Ishikawa (cell line): ENCODE results near the gene DNAL4.

ENCODE experiments used
- CEBPB ChIP-seq: IDR thresholded peaks from 2 replicates; pipeline ENCODE4 v1.6.1; 2012
- CREB1 ChIP-seq: IDR thresholded peaks from 2 replicates; pipeline ENCODE4 v1.6.1; 2012; ENCODE audit warnings: low read depth
- EGR1 ChIP-seq: IDR thresholded peaks from 2 replicates; pipeline ENCODE4 v1.6.1; 2012
- EP300 ChIP-seq: IDR thresholded peaks from 2 replicates; pipeline ENCODE4 v1.6.1; 2012; ENCODE audit warnings: borderline replicate concordance
- FOXM1 ChIP-seq: IDR thresholded peaks from 2 replicates; pipeline ENCODE4 v1.6.1; 2012; ENCODE audit warnings: low read depth, borderline replicate concordance
- NFIC ChIP-seq: IDR thresholded peaks from 2 replicates; pipeline ENCODE4 v1.6.1; 2012
- RAD21 ChIP-seq: IDR thresholded peaks from 2 replicates; pipeline ENCODE4 v1.6.1; 2012; ENCODE audit warnings: low read depth
- TAF1 ChIP-seq: IDR thresholded peaks from 2 replicates; pipeline ENCODE4 v1.6.1; 2012; ENCODE audit warnings: low read depth, mild to moderate bottlenecking
- TCF12 ChIP-seq: IDR thresholded peaks from 2 replicates; pipeline ENCODE4 v1.6.1; 2012; ENCODE audit warnings: low read depth
- TEAD4 ChIP-seq: IDR thresholded peaks from 2 replicates; pipeline ENCODE4 v1.6.1; 2012
- YY1 ChIP-seq: IDR thresholded peaks from 2 replicates; pipeline ENCODE4 v1.6.1; 2012; ENCODE audit warnings: low read depth
- ZBTB7A ChIP-seq: IDR thresholded peaks from 2 replicates; pipeline ENCODE4 v1.6.1; 2012; ENCODE audit warnings: low read depth
- TF ChIP-seq, protein P1 (sequence below): IDR thresholded peaks from 2 replicates; pipeline ENCODE4 v1.6.1; 2012; ENCODE audit warnings: low read depth, mild to moderate bottlenecking
- TF ChIP-seq, protein P2 (sequence below): IDR thresholded peaks from 2 replicates; pipeline ENCODE4 v1.6.1; 2012
- TF ChIP-seq, protein P3 (sequence below): IDR thresholded peaks from 2 replicates; pipeline ENCODE4 v1.6.1; 2012

DNAL4 gene

DNA sequence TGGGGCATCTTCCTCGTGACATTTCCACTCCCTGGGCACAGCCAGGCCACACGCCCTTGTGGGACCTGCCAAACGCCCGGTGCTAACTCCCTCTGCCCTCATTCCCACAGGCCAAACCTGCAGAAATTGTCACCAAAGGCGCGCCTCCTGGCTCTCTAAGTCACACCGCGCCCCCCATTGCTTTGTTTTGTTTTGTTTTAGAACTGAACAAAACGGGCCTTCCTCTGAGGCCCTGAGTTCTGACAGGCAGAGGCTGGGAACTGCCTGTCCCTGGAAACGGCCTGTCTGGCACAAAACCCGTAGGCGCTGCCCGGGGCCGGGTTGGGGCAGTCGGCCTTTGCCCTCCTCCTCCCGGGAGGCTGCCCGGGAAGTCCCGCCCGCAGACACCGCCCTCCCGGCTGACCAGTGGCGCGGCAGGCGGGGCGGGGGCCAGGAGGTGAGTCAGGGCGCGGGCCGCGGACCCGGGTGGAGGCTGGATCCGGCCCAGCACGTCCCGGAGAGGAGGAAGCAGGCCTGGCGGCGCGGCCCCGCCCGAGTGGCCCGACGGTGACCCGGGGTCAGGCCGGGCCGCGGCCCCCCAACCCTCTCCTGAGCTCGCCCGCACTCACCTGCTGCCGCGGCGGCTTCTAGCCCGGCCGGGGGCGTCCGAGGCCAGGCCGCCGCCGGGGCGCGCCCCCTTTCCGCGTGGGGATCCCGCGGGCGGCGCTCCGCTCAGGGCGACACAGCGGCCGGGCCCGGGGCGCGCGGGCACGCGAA is 38.6 kb downstream of the DNAL4 start:
- TF ChIP-seq TAF1 (no peak), NFIC (peak; percentile 36; the same call in 1 of the 2 replicates), EP300 (no peak), TCF12 (peak; percentile 64; the same call in 1 of the 2 replicates), ZBTB7A (no peak), CREB1 (peak; percentile 18; the same call in 1 of the 2 replicates), EGR1 (no peak), RAD21 (peak; percentile 6; the same call in 1 of the 2 replicates), FOXM1 (no peak), TEAD4 (no peak)
- TF ChIP-seq, protein P1, sequence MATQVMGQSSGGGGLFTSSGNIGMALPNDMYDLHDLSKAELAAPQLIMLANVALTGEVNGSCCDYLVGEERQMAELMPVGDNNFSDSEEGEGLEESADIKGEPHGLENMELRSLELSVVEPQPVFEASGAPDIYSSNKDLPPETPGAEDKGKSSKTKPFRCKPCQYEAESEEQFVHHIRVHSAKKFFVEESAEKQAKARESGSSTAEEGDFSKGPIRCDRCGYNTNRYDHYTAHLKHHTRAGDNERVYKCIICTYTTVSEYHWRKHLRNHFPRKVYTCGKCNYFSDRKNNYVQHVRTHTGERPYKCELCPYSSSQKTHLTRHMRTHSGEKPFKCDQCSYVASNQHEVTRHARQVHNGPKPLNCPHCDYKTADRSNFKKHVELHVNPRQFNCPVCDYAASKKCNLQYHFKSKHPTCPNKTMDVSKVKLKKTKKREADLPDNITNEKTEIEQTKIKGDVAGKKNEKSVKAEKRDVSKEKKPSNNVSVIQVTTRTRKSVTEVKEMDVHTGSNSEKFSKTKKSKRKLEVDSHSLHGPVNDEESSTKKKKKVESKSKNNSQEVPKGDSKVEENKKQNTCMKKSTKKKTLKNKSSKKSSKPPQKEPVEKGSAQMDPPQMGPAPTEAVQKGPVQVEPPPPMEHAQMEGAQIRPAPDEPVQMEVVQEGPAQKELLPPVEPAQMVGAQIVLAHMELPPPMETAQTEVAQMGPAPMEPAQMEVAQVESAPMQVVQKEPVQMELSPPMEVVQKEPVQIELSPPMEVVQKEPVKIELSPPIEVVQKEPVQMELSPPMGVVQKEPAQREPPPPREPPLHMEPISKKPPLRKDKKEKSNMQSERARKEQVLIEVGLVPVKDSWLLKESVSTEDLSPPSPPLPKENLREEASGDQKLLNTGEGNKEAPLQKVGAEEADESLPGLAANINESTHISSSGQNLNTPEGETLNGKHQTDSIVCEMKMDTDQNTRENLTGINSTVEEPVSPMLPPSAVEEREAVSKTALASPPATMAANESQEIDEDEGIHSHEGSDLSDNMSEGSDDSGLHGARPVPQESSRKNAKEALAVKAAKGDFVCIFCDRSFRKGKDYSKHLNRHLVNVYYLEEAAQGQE, result no peak
- TF ChIP-seq, protein P2, sequence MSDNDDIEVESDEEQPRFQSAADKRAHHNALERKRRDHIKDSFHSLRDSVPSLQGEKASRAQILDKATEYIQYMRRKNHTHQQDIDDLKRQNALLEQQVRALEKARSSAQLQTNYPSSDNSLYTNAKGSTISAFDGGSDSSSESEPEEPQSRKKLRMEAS, result peak; percentile 49; the same call in 1 of the 2 replicates
- TF ChIP-seq, protein P3, sequence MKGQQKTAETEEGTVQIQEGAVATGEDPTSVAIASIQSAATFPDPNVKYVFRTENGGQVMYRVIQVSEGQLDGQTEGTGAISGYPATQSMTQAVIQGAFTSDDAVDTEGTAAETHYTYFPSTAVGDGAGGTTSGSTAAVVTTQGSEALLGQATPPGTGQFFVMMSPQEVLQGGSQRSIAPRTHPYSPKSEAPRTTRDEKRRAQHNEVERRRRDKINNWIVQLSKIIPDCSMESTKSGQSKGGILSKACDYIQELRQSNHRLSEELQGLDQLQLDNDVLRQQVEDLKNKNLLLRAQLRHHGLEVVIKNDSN, result no peak

DNA sequence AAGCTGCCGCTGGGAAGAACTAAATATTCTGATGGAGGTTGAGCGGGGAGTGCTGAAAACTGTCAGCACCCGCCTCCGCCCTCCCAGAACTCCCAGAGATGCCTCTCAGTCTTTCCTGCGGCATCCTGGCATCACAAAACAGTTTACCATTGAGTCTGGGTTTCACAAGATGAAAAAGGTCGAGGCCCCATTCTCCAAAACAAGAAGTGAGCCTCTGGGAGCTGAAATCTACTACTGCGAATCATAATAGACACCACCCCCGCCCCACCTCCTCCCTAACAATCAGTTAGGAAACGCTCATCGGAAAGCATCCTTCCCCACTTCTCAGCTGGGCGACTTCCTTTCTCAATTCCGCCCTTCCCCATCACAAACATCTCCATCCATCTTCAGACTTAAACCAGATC is 39.2 kb downstream of the DNAL4 start:
- TF ChIP-seq, protein P2, result no peak
- TF ChIP-seq YY1, result no peak
- no peak for TF ChIP-seq CREB1
- TF ChIP-seq ZBTB7A, result no peak
- no peak for TF ChIP-seq TAF1
- TF ChIP-seq CEBPB, result no peak
- TF ChIP-seq FOXM1, result no peak
- TF ChIP-seq TEAD4, result no peak
- TF ChIP-seq, protein P3, result no peak
- TF ChIP-seq, protein P1, result no peak
- no peak for TF ChIP-seq EGR1
- no peak for TF ChIP-seq EP300
- no peak for TF ChIP-seq RAD21
- TF ChIP-seq NFIC, result no peak
- no peak for TF ChIP-seq TCF12

DNA sequence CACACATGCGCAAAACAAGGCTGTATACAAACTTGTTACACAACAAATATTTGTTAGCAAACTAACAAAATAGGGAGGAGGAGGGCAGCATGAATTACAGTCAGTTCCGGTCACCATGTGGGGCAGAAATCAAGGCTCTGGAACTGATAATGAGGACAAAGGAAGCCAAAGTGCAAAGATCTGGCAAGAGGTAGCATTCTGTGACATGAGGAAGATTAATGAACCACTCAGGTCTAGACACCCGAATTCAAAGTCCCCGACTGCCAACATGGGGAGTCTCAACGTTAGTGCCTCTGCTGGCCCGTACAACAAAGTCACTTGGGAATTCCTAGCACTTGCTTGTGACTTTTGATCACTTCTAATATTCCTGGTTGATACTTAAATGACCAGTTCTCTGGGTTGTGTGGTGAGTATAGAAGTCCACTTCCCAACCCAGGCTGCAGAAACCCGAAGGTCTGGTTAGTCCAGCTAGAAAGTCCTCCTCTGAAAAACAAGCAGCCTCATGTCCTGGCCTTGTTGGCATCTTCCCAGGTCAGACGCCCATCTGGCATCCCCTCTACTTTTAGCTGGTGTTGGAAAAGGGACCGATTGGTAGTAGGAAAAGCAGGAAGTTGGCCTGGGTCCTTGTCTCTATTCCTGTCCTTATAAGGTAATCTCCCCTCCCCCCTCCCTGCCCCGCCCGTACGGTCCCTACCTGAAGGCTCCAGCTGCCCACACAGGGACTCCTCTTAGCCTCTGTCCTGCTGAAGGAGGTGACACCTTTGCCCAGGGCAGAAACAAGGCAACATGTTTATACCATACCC is 39.8 kb downstream of the DNAL4 start:
- TF ChIP-seq RAD21 (no peak), TAF1 (no peak), CEBPB (no peak), NFIC (peak; percentile 61), TEAD4 (0 out of 2 replicates have a peak, but pooled peaks have one; percentile 6), YY1 (no peak), ZBTB7A (no peak), EGR1 (no peak), EP300 (no peak), CREB1 (no peak), TCF12 (0 out of 2 replicates have a peak, but pooled peaks have one; percentile 25)
- TF ChIP-seq, protein P2, result no peak
- TF ChIP-seq, protein P1, result no peak
